Measurements from ENCODE around the gene EYA3.

EYA3 gene

GRCh38 chr1:28113242-28113572, 24.8 kb upstream of the EYA3 start:
- intact Hi-C loops (cut with DNase I): no loop called here
- no peak for DNase-seq

GRCh38 chr1:28112388-28113241, 24.2 kb upstream of the EYA3 start:
- intact Hi-C loops (cut with DNase I): no loop called here
- DNase-seq: peak in 2 of 10 donors; percentile 19 to 38

GRCh38 chr1:28111157-28111556, 22.7 kb upstream of the EYA3 start:
- DNase-seq: no peak
- intact Hi-C loops (cut with DNase I): no loop called here

- no peak for DNase-seq
- intact Hi-C loops (cut with DNase I): no loop called here
These were observed 22.1 kb upstream of the EYA3 start for GRCh38 chr1:28110555-28110954.

GRCh38 chr1:28109639-28110038, 21.2 kb upstream of the EYA3 start:
- DNase-seq: no peak
- intact Hi-C loops (cut with DNase I): no loop called here

GRCh38 chr1:28108001-28108400, 19.6 kb upstream of the EYA3 start:
- intact Hi-C loops (cut with DNase I): no loop called here
- no peak for DNase-seq

- intact Hi-C loops (cut with DNase I): no loop called here
- peak in 8 of 10 donors; percentile 44 to 95 (median 67) for DNase-seq
These were observed 16.6 kb upstream of the EYA3 start for GRCh38 chr1:28104866-28105467.

GRCh38 chr1:28102189-28102588, 13.8 kb upstream of the EYA3 start:
- DNase-seq: no peak
- intact Hi-C loops (cut with DNase I): no loop called here

GRCh38 chr1:28099050-28099769, 10.8 kb upstream of the EYA3 start:
- peak in 1 of 10 donors; percentile 14 for DNase-seq
- intact Hi-C loops (cut with DNase I): no loop called here

- intact Hi-C loops (cut with DNase I): no loop called here
- DNase-seq: no peak
These were observed 8.7 kb upstream of the EYA3 start for GRCh38 chr1:28097100-28097472.

- intact Hi-C loops (cut with DNase I): no loop called here
- DNase-seq: no peak
These were observed 8.0 kb upstream of the EYA3 start for GRCh38 chr1:28096210-28097099.

GRCh38 chr1:28091043-28091781, 2.8 kb upstream of the EYA3 start:
- intact Hi-C loops (cut with DNase I): loop anchor here (1.0 kb wide), 1 partner anchor 118 kb away; no protein-coding TSS in a partner anchor
- peak in 9 of 10 donors; percentile 24 to 94 (median 69) for DNase-seq

GRCh38 chr1:28087614-28088167, 719 bp downstream of the EYA3 start:
- DNase-seq: peak in 1 of 10 donors; percentile 50
- intact Hi-C loops (cut with DNase I): no loop called here

GRCh38 chr1:28086651-28087050, 1.8 kb downstream of the EYA3 start:
- DNase-seq: no peak
- intact Hi-C loops (cut with DNase I): no loop called here

- DNase-seq: no peak
- intact Hi-C loops (cut with DNase I): no loop called here
These were observed 3.3 kb downstream of the EYA3 start for GRCh38 chr1:28085129-28085528.

- intact Hi-C loops (cut with DNase I): no loop called here
- DNase-seq: no peak
These were observed 4.5 kb downstream of the EYA3 start for GRCh38 chr1:28083876-28084275.

- no peak for DNase-seq
- intact Hi-C loops (cut with DNase I): no loop called here
These were observed 9.5 kb downstream of the EYA3 start for GRCh38 chr1:28078680-28079626.

GRCh38 chr1:28078262-28078661, 10.1 kb downstream of the EYA3 start:
- intact Hi-C loops (cut with DNase I): no loop called here
- no peak for DNase-seq

Data from posterior cingulate gyrus (tissue), 11 donors.